PC-9 (cell line): Measurements from ENCODE around the gene VAV2. TPM values are rescaled to one million over a fixed set of nuclear protein-coding genes. Genes with fewer than 3 reads are reported as not detected.
A peak's percentile ranks its signal among the peaks of the same experiment; 100 is the strongest.

Source experiments
- BruUV-seq: library from RNA; stranded (reverse); fragments of 400-500 nt; replicated peaks from 2 replicates; lab custom pipeline; 2021; lab: Mats Ljungman, UMichigan
- CTCF ChIA-PET: fragments of 300-600 bp; sonication (Branson Sonifier 250); formaldehyde crosslinking; loops from one replicate; lab custom pipeline; 2022; ENCODE audit warnings: antibody characterized with exemption; lab: Charles Lee
- POLR2A ChIA-PET: fragments of 300-600 bp; sonication (Branson Sonifier 250); formaldehyde crosslinking; loops from one replicate; lab custom pipeline; 2022; ENCODE audit warnings: antibody characterized with exemption; ENCODE audit not compliant: unreplicated experiment; lab: Charles Lee
- DNase-seq, 2 experiments: peaks; one replicate each; pipeline versions ENCODE4 v3.0.0 to v3.0.0-alpha.2; 2015 to 2022; ENCODE audit warnings: mixed read lengths in 1 of 2
- H2AFZ ChIP-seq: fragments of 200-600 bp; sonication (generic); 2 replicates; pipeline ENCODE4 v1.8.1; 2017; ENCODE audit warnings: antibody characterized with exemption
- H3F3A ChIP-seq: fragments of 200-600 bp; sonication (generic); 2 replicates; pipeline ENCODE4 v1.8.1; 2017; ENCODE audit warnings: antibody characterized with exemption, mild to moderate bottlenecking, low read depth; ENCODE audit not compliant: insufficient read depth
- H3K27ac ChIP-seq: fragments of 200-600 bp; sonication (generic); 2 replicates; pipeline ENCODE4 v1.6.1; 2016; ENCODE audit warnings: mixed run types
- H3K27me3 ChIP-seq: fragments of 200-600 bp; sonication (generic); 2 replicates; pipeline ENCODE4 v1.6.1; 2016; ENCODE audit warnings: low read depth, mixed run types; ENCODE audit not compliant: insufficient read depth
- H3K36me3 ChIP-seq: fragments of 200-600 bp; sonication (generic); 2 replicates; pipeline ENCODE4 v1.6.1; 2016; ENCODE audit warnings: low read depth, mixed run types
- H3K4me1 ChIP-seq: fragments of 200-600 bp; sonication (generic); replicated peaks from 2 replicates; pipeline ENCODE4 v1.6.1; 2016; ENCODE audit warnings: mixed run types; ENCODE audit not compliant: insufficient read depth
- H3K4me2 ChIP-seq: fragments of 200-600 bp; sonication (generic); 2 replicates; pipeline ENCODE4 v1.6.1; 2017; ENCODE audit warnings: mixed run types
- H3K4me3 ChIP-seq: fragments of 200-600 bp; sonication (generic); 2 replicates; pipeline ENCODE4 v1.6.1; 2016; ENCODE audit warnings: mixed run types
- H3K79me2 ChIP-seq: fragments of 200-600 bp; sonication (generic); 2 replicates; pipeline ENCODE4 v1.6.1; 2017; ENCODE audit warnings: low read depth, mixed run types
- H3K9me2 ChIP-seq: fragments of 200-600 bp; sonication (generic); 2 replicates; pipeline ENCODE4 v1.8.1; 2017; ENCODE audit warnings: mild to moderate bottlenecking; ENCODE audit not compliant: insufficient read depth
- H3K9me3 ChIP-seq: fragments of 200-600 bp; sonication (generic); 2 replicates; pipeline ENCODE4 v1.8.1; 2016; ENCODE audit warnings: low read depth; ENCODE audit not compliant: insufficient read depth
- H4K20me1 ChIP-seq: fragments of 200-600 bp; sonication (generic); 2 replicates; pipeline ENCODE4 v1.8.1; 2017; ENCODE audit not compliant: insufficient read depth
- EZH2 ChIP-seq: fragments of 200-600 bp; sonication (generic); IDR thresholded peaks from 2 replicates; pipeline ENCODE4 v1.8.0; 2017; ENCODE audit warnings: antibody characterized with exemption, low read depth
- intact Hi-C: fragments of 100-400 bp; cut with micrococcal nuclease; formaldehyde crosslinking; loops from one replicate; pipeline ENCODE4 v1.10.0; 2022; ENCODE audit not compliant: unreplicated experiment
- total RNA-seq: library from RNA; stranded (reverse); gene quantifications from 2 replicates; pipeline ENCODE4 v1.2.3, GENCODE V29; 2021
- TF ChIP-seq, protein P1 (sequence below): fragments of 200-600 bp; sonication (generic); conservative IDR thresholded peaks from 2 replicates; pipeline ENCODE4 v1.6.1; 2017; ENCODE audit warnings: mixed run types, antibody characterized with exemption, mild to moderate bottlenecking, moderate library complexity

The VAV2 gene
- total RNA-seq, 1 experiment from 2014 or later: 36.5 TPM

DNA sequence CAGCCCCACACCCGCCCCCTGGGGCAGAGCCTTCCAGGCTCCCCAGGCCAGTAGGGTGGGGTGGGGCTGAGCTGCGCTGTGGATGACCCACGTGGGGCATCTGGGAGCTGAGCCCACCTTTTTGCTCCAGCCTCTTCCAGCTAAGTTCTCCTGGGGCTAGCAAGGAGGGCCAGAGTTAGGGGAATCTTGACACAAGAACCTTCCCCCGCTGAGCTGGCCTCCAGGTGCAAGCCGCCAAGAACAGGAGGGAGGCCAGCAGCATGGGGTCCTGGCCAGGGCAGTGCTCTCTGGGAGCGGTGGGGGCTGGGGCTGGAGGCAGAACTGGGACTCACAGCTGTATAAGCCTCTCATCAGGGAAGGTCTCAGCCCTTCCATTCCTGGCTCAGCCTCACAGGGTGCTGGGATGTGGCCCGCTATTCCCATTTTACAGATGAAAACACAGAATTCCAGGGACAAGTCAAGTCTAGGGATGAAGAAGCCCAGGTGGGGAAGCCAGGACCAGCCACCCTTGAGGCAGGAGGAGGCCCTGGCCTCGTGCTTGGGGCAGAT is 275.5 kb downstream of the VAV2 start:
- intact Hi-C loops: no loop called here
- POLR2A ChIA-PET: no interaction called here
- TF ChIP-seq EZH2: no peak
- TF ChIP-seq, protein P1, sequence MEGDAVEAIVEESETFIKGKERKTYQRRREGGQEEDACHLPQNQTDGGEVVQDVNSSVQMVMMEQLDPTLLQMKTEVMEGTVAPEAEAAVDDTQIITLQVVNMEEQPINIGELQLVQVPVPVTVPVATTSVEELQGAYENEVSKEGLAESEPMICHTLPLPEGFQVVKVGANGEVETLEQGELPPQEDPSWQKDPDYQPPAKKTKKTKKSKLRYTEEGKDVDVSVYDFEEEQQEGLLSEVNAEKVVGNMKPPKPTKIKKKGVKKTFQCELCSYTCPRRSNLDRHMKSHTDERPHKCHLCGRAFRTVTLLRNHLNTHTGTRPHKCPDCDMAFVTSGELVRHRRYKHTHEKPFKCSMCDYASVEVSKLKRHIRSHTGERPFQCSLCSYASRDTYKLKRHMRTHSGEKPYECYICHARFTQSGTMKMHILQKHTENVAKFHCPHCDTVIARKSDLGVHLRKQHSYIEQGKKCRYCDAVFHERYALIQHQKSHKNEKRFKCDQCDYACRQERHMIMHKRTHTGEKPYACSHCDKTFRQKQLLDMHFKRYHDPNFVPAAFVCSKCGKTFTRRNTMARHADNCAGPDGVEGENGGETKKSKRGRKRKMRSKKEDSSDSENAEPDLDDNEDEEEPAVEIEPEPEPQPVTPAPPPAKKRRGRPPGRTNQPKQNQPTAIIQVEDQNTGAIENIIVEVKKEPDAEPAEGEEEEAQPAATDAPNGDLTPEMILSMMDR: no peak
- DNase-seq: no peak
- Histone ChIP-seq H4K20me1 (no peaks in the 10 kb centered on the region; the same call in 1 of the 2 replicates), H3K27me3 (peaks cover 62% of the 10 kb centered on the region), H3K4me3 (no peak overlapping the region), H3F3A (no peaks in the 10 kb centered on the region), H3K9me3 (no peaks in the 10 kb centered on the region), H3K9me2 (no peaks in the 10 kb centered on the region), H3K4me2 (no peak overlapping the region), H2AFZ (no peak overlapping the region), H3K36me3 (no peaks in the 10 kb centered on the region), H3K27ac (no peak overlapping the region), H3K4me1 (no peaks in the 10 kb centered on the region), H3K79me2 (no peaks in the 10 kb centered on the region)
- BruUV-seq: no TSS peak
- CTCF ChIA-PET: interaction anchor here (1.4 kb wide), 1 partner anchor 278 kb away, joined by 4 read pairs; no protein-coding TSS in a partner anchor

DNA sequence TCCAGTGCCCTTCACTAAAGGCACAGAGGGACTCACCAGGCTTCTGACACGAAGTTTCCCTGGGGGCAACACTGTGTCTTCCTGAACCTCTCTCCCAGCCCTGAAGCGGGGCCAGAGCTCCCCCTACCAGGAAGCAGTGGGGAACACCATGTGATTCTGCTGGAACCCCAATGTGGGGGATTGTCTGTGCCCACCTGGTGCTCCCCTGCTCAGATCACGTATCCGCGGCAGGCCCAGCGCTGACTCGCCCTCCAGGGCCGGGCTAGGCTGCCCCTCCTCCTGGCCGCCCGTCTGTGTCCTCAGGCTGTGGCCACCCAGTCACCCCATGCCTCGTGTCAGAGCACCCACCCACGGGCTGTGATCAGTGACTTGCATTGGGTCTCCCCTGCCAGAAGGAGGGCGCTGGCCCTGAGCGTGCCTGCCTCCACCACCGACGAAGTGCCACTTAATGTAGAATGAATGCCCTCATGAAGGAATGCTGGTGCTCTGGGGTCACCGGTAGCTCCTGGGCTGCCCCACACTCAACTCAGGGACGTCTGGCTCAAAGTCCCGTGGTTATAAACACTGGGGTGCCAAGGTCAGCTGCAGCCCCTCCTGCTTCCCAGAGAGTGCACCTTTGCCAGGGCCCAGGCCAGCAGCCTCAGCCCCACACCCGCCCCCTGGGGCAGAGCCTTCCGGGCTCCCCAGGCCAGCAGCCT is 276.1 kb downstream of the VAV2 start:
- no peak overlapping the region for H3K4me2 ChIP-seq
- no peaks in the 10 kb centered on the region for H3F3A ChIP-seq
- CTCF ChIA-PET: interaction anchor here (0.6 to 1.4 kb wide), 2 partner anchors 270 to 279 kb away, joined by 3 to 4 read pairs; no protein-coding TSS in a partner anchor
- no TSS peak for BruUV-seq
- TF ChIP-seq, protein P1: peak; percentile 46; the same call in 1 of the 2 replicates
- no peak for TF ChIP-seq EZH2
- no peak overlapping the region for H3K27ac ChIP-seq
- no peaks in the 10 kb centered on the region for H3K79me2 ChIP-seq
- DNase-seq: peak in 1 of 2 experiments; percentile 38
- no peak overlapping the region for H2AFZ ChIP-seq
- H4K20me1 ChIP-seq: no peaks in the 10 kb centered on the region; the same call in 1 of the 2 replicates
- POLR2A ChIA-PET: no interaction called here
- H3K9me3 ChIP-seq: no peaks in the 10 kb centered on the region
- no peaks in the 10 kb centered on the region for H3K36me3 ChIP-seq
- no peaks in the 10 kb centered on the region for H3K4me1 ChIP-seq
- intact Hi-C loops: no loop called here
- peaks cover 57% of the 10 kb centered on the region for H3K27me3 ChIP-seq
- no peaks in the 10 kb centered on the region for H3K9me2 ChIP-seq
- H3K4me3 ChIP-seq: no peak overlapping the region

DNA sequence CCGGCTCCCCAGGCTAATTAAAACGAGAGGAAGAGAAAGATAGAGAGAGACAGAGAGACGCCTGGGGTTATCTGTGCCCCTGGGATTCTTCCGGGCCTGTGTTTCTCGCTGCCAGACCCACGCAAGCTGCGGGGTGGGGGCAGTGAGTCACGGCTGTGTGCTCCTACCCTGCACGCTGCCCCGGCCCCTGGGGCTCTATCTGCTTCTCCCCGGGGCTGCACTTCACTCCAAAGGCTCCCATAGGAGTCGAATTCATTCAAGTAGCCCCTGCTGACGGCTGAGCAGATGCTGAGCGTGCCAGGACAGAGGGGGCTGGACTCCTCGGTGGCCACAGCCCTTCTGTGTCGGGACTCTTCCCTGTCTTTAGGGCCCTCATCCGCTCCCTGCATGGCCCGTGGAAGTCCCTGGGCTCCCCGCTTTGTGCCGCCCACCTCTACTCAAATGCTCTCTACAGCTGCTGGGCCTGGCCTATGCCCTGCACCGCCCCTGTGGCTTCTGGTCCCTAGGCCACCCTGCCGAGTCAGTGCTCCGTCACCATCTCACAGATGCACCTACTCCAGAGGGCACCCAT is 276.7 kb downstream of the VAV2 start:
- TF ChIP-seq EZH2: no peak
- TF ChIP-seq, protein P1: no peak
- no peak for DNase-seq
- no peak overlapping the region for H3K4me3 ChIP-seq
- no peaks in the 10 kb centered on the region for H3K79me2 ChIP-seq
- CTCF ChIA-PET: interaction anchor here (0.6 to 1.4 kb wide), 3 partner anchors 172 to 280 kb away, joined by 3 to 4 read pairs (median 4); no protein-coding TSS in a partner anchor
- no peaks in the 10 kb centered on the region for H3F3A ChIP-seq
- no peaks in the 10 kb centered on the region for H3K9me3 ChIP-seq
- no TSS peak for BruUV-seq
- H4K20me1 ChIP-seq: no peaks in the 10 kb centered on the region; the same call in 1 of the 2 replicates
- H2AFZ ChIP-seq: no peak overlapping the region
- H3K4me1 ChIP-seq: no peaks in the 10 kb centered on the region
- POLR2A ChIA-PET: interaction anchor here (0.6 kb wide), 2 partner anchors 156 to 176 kb away, joined by 3 to 6 read pairs; no protein-coding TSS in a partner anchor
- intact Hi-C loops: no loop called here
- H3K36me3 ChIP-seq: no peaks in the 10 kb centered on the region
- H3K4me2 ChIP-seq: no peak overlapping the region
- no peaks in the 10 kb centered on the region for H3K9me2 ChIP-seq
- no peak overlapping the region for H3K27ac ChIP-seq
- H3K27me3 ChIP-seq: peaks cover 51% of the 10 kb centered on the region
